GM18526 (cell line): Measurements from ENCODE around the gene TENT5C.

Source experiments
- POLR2A ChIP-seq: IDR thresholded peaks from 3 replicates; pipeline ENCODE4 v1.6.1; 2011; ENCODE audit not compliant: insufficient read length; ENCODE audit errors: extremely low read depth

Gene TENT5C

GRCh38 chr1:117646007-117646811 is 40.4 kb downstream of the TENT5C start:
- TF ChIP-seq POLR2A, result no peak

- no peak for TF ChIP-seq POLR2A
Measured at GRCh38 chr1:117646956-117647355, 41.1 kb downstream of the TENT5C start.

- TF ChIP-seq POLR2A, result no peak
Measured at GRCh38 chr1:117648015-117648414, 42.2 kb downstream of the TENT5C start.

GRCh38 chr1:117650840-117651568 is 45.2 kb downstream of the TENT5C start:
- TF ChIP-seq POLR2A, result no peak

- no peak for TF ChIP-seq POLR2A
Measured at GRCh38 chr1:117651616-117652015, 45.8 kb downstream of the TENT5C start.

GRCh38 chr1:117652421-117652820 is 46.6 kb downstream of the TENT5C start:
- no peak for TF ChIP-seq POLR2A

- no peak for TF ChIP-seq POLR2A
Measured at GRCh38 chr1:117653195-117653594, 47.3 kb downstream of the TENT5C start.

- TF ChIP-seq POLR2A, result no peak
Measured at GRCh38 chr1:117653732-117654492, 48.1 kb downstream of the TENT5C start.

- TF ChIP-seq POLR2A, result no peak
Measured at GRCh38 chr1:117654493-117655219, 48.8 kb downstream of the TENT5C start.

- TF ChIP-seq POLR2A, result no peak
Measured at GRCh38 chr1:117655220-117655577, 49.4 kb downstream of the TENT5C start.

- no peak for TF ChIP-seq POLR2A
Measured at GRCh38 chr1:117656202-117656641, 50.4 kb downstream of the TENT5C start.

GRCh38 chr1:117657031-117657430 is 51.2 kb downstream of the TENT5C start:
- TF ChIP-seq POLR2A, result no peak

GRCh38 chr1:117657949-117658660 is 52.3 kb downstream of the TENT5C start:
- TF ChIP-seq POLR2A, result no peak

- no peak for TF ChIP-seq POLR2A
Measured at GRCh38 chr1:117658676-117659075, 52.8 kb downstream of the TENT5C start.
